H9 (cell line): ENCODE measurements around the gene SP8. TPM values are rescaled to one million over a fixed set of nuclear protein-coding genes. Genes with fewer than 3 reads are reported as not detected.

Source experiments
- DNase-seq: peaks from one replicate; pipeline ENCODE4 v3.0.0-alpha.2; 2017
- H2AFZ ChIP-seq: one replicate; pipeline ENCODE4 v1.6.1; 2013; ENCODE audit warnings: mild to moderate bottlenecking, low read length, control low read depth, moderate library complexity
- H2AK5ac ChIP-seq: 2 replicates; pipeline ENCODE4 v1.6.1; 2013; ENCODE audit warnings: low read length, control low read depth, mixed read lengths; ENCODE audit not compliant: insufficient read length
- H2BK120ac ChIP-seq: one replicate; pipeline ENCODE4 v1.6.1; 2013; ENCODE audit warnings: low read depth, mild to moderate bottlenecking, low read length, control low read depth, inconsistent platforms; ENCODE audit not compliant: poor library complexity, severe bottlenecking
- H2BK12ac ChIP-seq: 2 replicates; pipeline ENCODE4 v1.6.1; 2013; ENCODE audit warnings: low read length, control low read depth, mixed read lengths, low read depth; ENCODE audit not compliant: insufficient read length
- H2BK15ac ChIP-seq: 2 replicates; pipeline ENCODE4 v1.6.1; 2013; ENCODE audit warnings: low read depth, low read length, control low read depth
- H2BK20ac ChIP-seq: one replicate; pipeline ENCODE4 v1.6.1; 2013; ENCODE audit warnings: low read depth, mild to moderate bottlenecking, low read length, control low read depth, inconsistent platforms; ENCODE audit not compliant: poor library complexity, severe bottlenecking
- H2BK5ac ChIP-seq: 2 replicates; pipeline ENCODE4 v1.6.1; 2013; ENCODE audit warnings: low read length, control low read depth, mixed read lengths; ENCODE audit not compliant: insufficient read length
- H3K14ac ChIP-seq: 2 replicates; pipeline ENCODE4 v1.6.1; 2013; ENCODE audit warnings: low read length, control low read depth; ENCODE audit not compliant: insufficient read depth
- H3K18ac ChIP-seq: 2 replicates; pipeline ENCODE4 v1.6.1; 2013; ENCODE audit warnings: low read depth, mild to moderate bottlenecking, mixed read lengths, low read length, control low read depth; ENCODE audit not compliant: insufficient read length
- H3K23ac ChIP-seq: 2 replicates; pipeline ENCODE4 v1.6.1; 2013; ENCODE audit warnings: low read length, control low read depth, mixed read lengths, low read depth; ENCODE audit not compliant: insufficient read length
- H3K23me2 ChIP-seq: 2 replicates; pipeline ENCODE4 v1.6.1; 2013; ENCODE audit warnings: low read depth, mild to moderate bottlenecking, mixed read lengths, low read length, control low read depth; ENCODE audit not compliant: insufficient read length, poor library complexity, severe bottlenecking
- H3K27ac ChIP-seq: 2 replicates; pipeline ENCODE4 v1.5.1; 2013; ENCODE audit warnings: low read length, control low read depth, mixed read lengths, low read depth; ENCODE audit not compliant: insufficient read length
- H3K27me3 ChIP-seq: 2 replicates; pipeline ENCODE4 v1.6.1; 2013; ENCODE audit warnings: low read length, control low read depth, inconsistent platforms; ENCODE audit not compliant: insufficient read depth
- H3K4ac ChIP-seq: 2 replicates; pipeline ENCODE4 v1.6.1; 2013; ENCODE audit warnings: low read depth, mild to moderate bottlenecking, control low read depth, inconsistent platforms, low read length, moderate library complexity
- H3K4me1 ChIP-seq: 2 replicates; pipeline ENCODE4 v1.6.1; 2013; ENCODE audit warnings: low read length, control low read depth, inconsistent platforms; ENCODE audit not compliant: insufficient read depth
- H3K4me2 ChIP-seq: 2 replicates; pipeline ENCODE4 v1.6.1; 2013; ENCODE audit warnings: low read length, control low read depth, mixed read lengths; ENCODE audit not compliant: insufficient read length, insufficient read depth
- H3K56ac ChIP-seq: 2 replicates; pipeline ENCODE4 v1.6.1; 2013; ENCODE audit warnings: low read depth, mild to moderate bottlenecking, mixed read lengths, low read length, control low read depth; ENCODE audit not compliant: insufficient read length
- H3K79me1 ChIP-seq: 2 replicates; pipeline ENCODE4 v1.6.1; 2013; ENCODE audit warnings: low read depth, mild to moderate bottlenecking, moderate library complexity, low read length, control low read depth, inconsistent platforms; ENCODE audit not compliant: insufficient read depth, poor library complexity, severe bottlenecking
- H3K79me2 ChIP-seq: 2 replicates; pipeline ENCODE4 v1.6.1; 2013; ENCODE audit warnings: low read length, control low read depth, inconsistent platforms; ENCODE audit not compliant: insufficient read depth
- H3K9ac ChIP-seq: 2 replicates; pipeline ENCODE4 v1.6.1; 2013; ENCODE audit warnings: low read length, control low read depth, mixed read lengths; ENCODE audit not compliant: insufficient read length; ENCODE audit errors: extremely low read depth
- H3K9me3 ChIP-seq: one replicate; pipeline ENCODE4 v1.6.1; 2013; ENCODE audit warnings: low read depth, low read length, inconsistent platforms; ENCODE audit not compliant: control insufficient read depth
- H3T11ph ChIP-seq: one replicate; pipeline ENCODE4 v1.6.1; 2013; ENCODE audit warnings: mild to moderate bottlenecking, low read length, control low read depth, inconsistent platforms
- H4K20me1 ChIP-seq: one replicate; pipeline ENCODE4 v1.6.1; 2013; ENCODE audit not compliant: control insufficient read depth, insufficient read length, insufficient read depth
- H4K5ac ChIP-seq: 2 replicates; pipeline ENCODE4 v1.6.1; 2013; ENCODE audit warnings: low read depth, mild to moderate bottlenecking, mixed read lengths, low read length, control low read depth; ENCODE audit not compliant: insufficient read length
- H4K8ac ChIP-seq: replicated peaks from 2 replicates; pipeline ENCODE4 v1.6.1; 2013; ENCODE audit warnings: low read length, control low read depth, mixed read lengths, low read depth; ENCODE audit not compliant: insufficient read length
- H4K91ac ChIP-seq: 2 replicates; pipeline ENCODE4 v1.6.1; 2013; ENCODE audit warnings: low read depth, mild to moderate bottlenecking, moderate library complexity, mixed read lengths, low read length, control low read depth; ENCODE audit not compliant: insufficient read length
- H3K27ac Mint-ChIP-seq, 3 experiments: 2 replicates in 2 of 3; 3 replicates in 1 of 3; pipeline ENCODE4 v1.8.0; 2020 to 2021; ENCODE audit warnings: mixed read lengths in 3 of 3, mild to moderate bottlenecking in 1 of 3, moderate library complexity in 1 of 3
- H3K27me3 Mint-ChIP-seq: 2 replicates; pipeline ENCODE4 v1.8.0; 2021; ENCODE audit warnings: low read depth, mild to moderate bottlenecking, moderate library complexity, mixed read lengths
- H3K36me3 Mint-ChIP-seq, 3 experiments: 2 replicates in 2 of 3; 3 replicates in 1 of 3; pipeline ENCODE4 v1.8.0; 2020 to 2021; ENCODE audit warnings: low read depth in 3 of 3, mixed read lengths in 3 of 3; ENCODE audit not compliant: insufficient read depth in 1 of 3
- H3K4me1 Mint-ChIP-seq, 2 experiments: 2 replicates each; pipeline ENCODE4 v1.8.0; 2020; ENCODE audit warnings: mixed read lengths in 2 of 2
- H3K4me3 Mint-ChIP-seq, 2 experiments: 2 replicates in 1 of 2; 3 replicates in 1 of 2; pipeline ENCODE4 v1.8.0; 2020 to 2021; ENCODE audit warnings: mild to moderate bottlenecking in 2 of 2, mixed read lengths in 2 of 2, moderate library complexity in 1 of 2
- H3K9me3 Mint-ChIP-seq, 2 experiments: 2 replicates in 1 of 2; 3 replicates in 1 of 2; pipeline ENCODE4 v1.8.0; 2020; ENCODE audit warnings: mild to moderate bottlenecking in 2 of 2, mixed read lengths in 2 of 2, moderate library complexity in 1 of 2
- CTCF ChIP-seq: fragments of 200-600 bp; sonication (generic); conservative IDR thresholded peaks from 3 replicates; pipeline ENCODE4 v1.8.0; 2021; ENCODE audit warnings: antibody characterized with exemption, mild to moderate bottlenecking
- WGBS: extraction: QIAGEN DNeasy Blood & Tissue Kit; methylation state at CpG from one replicate; pipeline ENCODE4 v1.1.7; 2013; ENCODE audit warnings: missing lambda C conversion rate, low lambda C conversion rate, mixed read lengths; ENCODE audit not compliant: insufficient read length; ENCODE audit errors: extremely low coverage; 5-methylcytosine and 5-hydroxymethylcytosine counted together
- total RNA-seq: library from RNA; stranded (reverse); gene quantifications from 2 replicates; pipeline ENCODE4 v1.2.1, GENCODE V29; 2021

Gene SP8
- total RNA-seq, 1 experiment from 2014 or later = 3.5 TPM

DNA sequence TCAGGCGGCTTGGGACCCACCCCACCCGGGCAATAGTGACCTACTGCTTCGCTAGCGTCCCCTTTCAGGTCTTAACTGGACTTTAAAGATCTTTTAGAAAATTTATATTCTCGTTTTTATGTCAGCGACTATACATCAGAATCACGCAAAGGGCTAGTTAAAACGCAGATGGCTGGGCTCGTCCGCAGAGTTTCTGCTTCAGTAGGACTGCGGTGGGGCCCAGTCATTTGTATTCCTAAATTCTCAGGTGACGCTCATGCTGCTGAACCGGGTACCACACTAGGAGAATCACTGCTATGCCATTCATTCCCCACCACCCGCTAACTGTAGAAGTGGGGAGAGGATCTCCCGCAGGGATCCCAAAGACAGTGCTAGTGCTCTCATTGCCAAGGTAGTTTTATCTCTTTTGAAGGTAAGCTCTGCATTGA lies 12.0 kb upstream of the SP8 start:
- Mint-ChIP-seq H3K4me1 (peaks cover 49 to 63% of the 10 kb centered on the region in 2 experiments), H3K4me3 (peak overlapping the region; percentile 60 to 80), H3K36me3 (no peaks in the 10 kb centered on the region), H3K27ac (peak overlapping the region; percentile 6 to 93 (median 89); a peak in 6 of 7 replicates), H3K27me3 (peaks cover 31% of the 10 kb centered on the region), H3K9me3 (no peaks in the 10 kb centered on the region; a peak in 1 of 5 replicates)
- no peak overlapping the region for H2BK15ac ChIP-seq
- no peak overlapping the region for H3K14ac ChIP-seq
- peaks cover 2% of the 10 kb centered on the region; the same call in 1 of the 2 replicates for H3K79me2 ChIP-seq
- TF ChIP-seq CTCF = no peak
- no peak overlapping the region for H4K91ac ChIP-seq
- no peaks in the 10 kb centered on the region for H4K20me1 ChIP-seq
- H3K9me3 ChIP-seq = no peaks in the 10 kb centered on the region
- no peaks in the 10 kb centered on the region for H3K79me1 ChIP-seq
- no peak overlapping the region for H4K5ac ChIP-seq
- H2BK120ac ChIP-seq = no peak overlapping the region
- no peak overlapping the region for H3K27ac ChIP-seq
- no peak overlapping the region for H3T11ph ChIP-seq
- H2AFZ ChIP-seq = no peak overlapping the region
- WGBS = no CpG with 5 or more reads among the region's 15 CpGs
- H3K18ac ChIP-seq = no peak overlapping the region
- H2BK20ac ChIP-seq = no peak overlapping the region
- peak; percentile 77 for DNase-seq
- H3K4me2 ChIP-seq = peak overlapping the region; percentile 98
- H2BK5ac ChIP-seq = no peak overlapping the region
- peaks cover 12% of the 10 kb centered on the region for H3K27me3 ChIP-seq
- H3K23ac ChIP-seq = no peak overlapping the region
- H3K4ac ChIP-seq = no peak overlapping the region
- no peak overlapping the region for H4K8ac ChIP-seq
- peaks cover 17% of the 10 kb centered on the region for H3K23me2 ChIP-seq
- H3K9ac ChIP-seq = no peak overlapping the region
- H3K56ac ChIP-seq = no peak overlapping the region
- no peak overlapping the region for H2BK12ac ChIP-seq
- H3K4me1 ChIP-seq = peaks cover 7% of the 10 kb centered on the region
- H2AK5ac ChIP-seq = no peak overlapping the region
